ENCODE results near the gene CAMTA1.

The CAMTA1 gene

DNA sequence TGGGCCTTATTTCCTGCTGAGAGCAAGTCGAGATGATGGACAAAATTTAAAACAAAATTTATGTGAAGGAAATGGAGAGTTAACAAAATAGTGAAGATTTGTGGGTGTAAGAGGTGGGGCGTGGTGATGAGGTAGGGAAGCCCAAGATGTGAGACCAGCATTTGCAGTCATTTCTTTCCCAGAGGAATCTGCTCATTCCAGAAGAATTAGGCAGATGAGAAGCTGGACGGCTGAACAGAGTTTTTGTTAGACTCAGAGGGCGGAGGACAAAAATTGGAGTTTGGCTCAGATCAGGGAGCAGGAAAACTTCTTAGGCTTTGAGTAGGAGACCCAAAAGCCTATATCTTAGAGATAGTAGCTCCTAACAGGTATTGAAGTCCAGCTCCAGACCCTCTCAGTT, 65.3 kb downstream of the CAMTA1 start:
- no peak for DNase-seq (ENCODE audit: low read depth in 2 of 2)

DNA sequence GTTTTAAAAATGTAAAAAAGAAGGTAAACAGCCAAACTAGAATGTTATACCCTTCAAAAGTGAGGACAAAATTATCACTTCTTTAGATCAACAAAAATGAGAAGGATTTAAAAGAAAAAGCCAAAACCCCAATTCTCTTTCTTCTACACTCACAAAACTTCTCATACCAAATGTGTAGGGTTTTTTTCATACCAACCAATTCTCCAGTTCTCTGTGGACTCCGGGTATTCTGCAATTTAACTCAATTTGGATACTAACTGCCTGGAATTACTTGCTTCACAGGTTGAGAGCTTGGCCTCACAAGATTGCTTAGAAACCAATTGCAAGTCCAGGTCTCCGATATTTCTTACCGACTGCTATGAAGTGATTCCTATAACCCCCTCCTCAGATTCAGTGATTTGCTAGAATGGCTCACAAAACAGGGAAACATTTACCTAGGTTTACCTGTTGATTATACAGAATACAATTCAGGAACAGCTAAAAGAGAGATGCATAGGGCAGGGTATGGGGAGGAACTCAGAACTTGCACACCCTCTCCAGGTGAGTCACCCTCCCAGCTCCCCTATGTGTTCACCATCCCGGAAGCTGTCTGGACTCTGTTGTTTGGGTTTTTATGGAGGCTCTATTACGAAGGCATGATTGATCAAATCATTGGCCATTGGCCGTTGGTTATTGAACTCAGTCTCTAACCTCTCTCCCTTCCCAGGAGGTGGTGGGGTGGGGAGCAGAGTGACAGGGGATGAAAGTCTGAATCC, 67.1 kb downstream of the CAMTA1 start:
- DNase-seq (ENCODE audit: low read depth in 2 of 2), result no peak

DNA sequence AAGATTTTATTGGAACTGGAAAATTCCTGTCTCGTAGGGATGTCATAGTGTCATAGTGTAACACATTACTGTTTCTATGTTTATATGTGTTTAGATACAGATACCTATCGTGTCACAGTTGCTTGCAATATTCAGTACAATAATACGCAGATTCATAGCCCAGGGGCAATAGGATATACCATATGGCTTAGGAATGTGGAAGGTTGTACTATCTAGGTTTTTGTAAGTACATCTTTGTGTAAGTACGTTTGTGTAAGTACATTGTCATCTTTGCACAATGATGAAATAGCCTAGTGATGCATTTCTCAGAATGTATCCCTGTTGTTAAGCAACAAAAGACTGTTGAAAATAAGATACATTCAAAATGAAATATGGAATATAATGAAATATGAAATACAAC, 68.9 kb downstream of the CAMTA1 start:
- no peak for DNase-seq (ENCODE audit: low read depth in 2 of 2)

GRCh38 chr1:6857831-6858230, 72.6 kb downstream of the CAMTA1 start:
- no peak for DNase-seq (ENCODE audit: low read depth in 2 of 2)

DNA sequence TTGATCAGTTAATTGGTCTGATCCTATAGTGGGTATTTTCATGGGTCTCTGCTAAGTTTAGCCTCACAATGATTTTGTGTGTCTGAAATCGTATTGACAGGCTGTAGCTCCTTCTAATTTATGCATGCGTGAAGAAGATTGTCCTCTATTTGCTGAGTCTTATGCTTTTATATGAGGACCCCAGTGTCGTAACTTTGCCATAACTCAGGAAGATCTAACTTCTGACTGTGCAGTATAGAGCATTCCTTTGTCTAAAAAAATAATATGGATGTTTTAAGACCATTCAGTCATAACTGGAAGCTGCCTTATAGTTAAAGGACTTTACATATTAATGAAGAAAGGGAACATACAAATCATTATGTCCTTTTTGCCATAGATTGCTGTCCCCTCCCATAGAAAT, 73.3 kb downstream of the CAMTA1 start:
- no peak for DNase-seq (ENCODE audit: low read depth in 2 of 2)

DNA sequence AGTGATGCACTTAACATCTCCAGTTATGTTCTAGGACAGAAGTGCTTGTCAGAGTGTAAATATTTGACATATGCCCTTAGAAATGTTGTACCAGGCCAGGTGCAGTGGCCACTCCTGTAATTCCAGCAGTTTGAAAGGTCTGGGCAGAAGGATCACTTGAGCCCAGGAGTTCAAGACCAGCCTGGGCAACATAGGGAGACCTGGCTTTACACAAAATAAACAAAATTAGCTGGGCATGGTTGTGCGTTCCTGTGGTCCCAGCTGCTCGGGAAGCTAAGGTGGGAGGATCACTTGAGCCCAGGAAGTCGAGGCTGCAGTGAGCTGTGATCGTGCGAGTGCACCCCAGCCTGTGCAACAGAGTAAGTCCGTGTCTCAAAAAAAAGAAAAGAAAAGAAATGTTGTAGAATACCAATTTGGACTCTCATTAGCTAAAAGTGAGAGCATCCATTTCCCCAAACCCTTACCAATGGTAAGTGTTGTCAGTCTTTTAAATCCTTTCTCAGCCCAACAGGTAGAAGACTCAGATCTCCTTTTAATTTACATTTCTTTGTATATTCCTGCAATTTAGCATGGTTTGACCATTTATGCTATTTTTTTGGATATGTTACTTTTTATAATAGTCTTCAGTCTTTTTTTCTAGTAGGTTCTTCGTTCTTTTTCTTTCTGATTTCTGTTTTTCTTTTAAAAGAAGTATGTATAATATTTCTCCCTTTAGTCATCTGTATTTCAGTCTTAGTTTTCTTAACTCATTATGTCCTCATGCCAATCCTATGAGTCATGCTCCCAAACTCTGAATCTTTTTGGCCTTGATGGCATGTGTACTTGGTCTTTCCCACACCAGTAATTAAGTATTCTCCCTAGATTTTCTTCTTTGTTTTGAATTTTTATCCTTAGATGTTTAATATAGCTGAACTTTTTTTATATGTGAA, 74.4 kb downstream of the CAMTA1 start:
- DNase-seq (ENCODE audit: low read depth in 2 of 2), result no peak

DNA sequence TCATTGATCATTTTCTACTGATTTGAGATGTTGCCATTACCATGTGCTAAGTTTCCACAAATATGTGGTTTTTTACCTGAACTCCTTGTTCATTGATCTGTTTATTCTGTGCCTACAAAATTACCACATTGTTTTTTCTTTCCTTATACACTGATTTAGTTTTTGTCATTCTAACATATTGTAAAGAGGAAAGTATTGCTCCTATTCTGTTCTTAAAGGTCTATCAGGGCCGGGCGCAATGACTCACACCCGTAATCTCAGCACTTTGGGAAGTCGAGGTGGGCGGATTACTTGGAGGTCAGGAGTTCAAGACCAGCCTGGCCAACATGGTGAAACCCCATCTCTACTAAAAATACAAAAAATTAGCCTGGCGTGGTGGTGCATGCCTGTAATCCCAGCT, 75.1 kb downstream of the CAMTA1 start:
- DNase-seq (ENCODE audit: low read depth in 2 of 2), result no peak

DNA sequence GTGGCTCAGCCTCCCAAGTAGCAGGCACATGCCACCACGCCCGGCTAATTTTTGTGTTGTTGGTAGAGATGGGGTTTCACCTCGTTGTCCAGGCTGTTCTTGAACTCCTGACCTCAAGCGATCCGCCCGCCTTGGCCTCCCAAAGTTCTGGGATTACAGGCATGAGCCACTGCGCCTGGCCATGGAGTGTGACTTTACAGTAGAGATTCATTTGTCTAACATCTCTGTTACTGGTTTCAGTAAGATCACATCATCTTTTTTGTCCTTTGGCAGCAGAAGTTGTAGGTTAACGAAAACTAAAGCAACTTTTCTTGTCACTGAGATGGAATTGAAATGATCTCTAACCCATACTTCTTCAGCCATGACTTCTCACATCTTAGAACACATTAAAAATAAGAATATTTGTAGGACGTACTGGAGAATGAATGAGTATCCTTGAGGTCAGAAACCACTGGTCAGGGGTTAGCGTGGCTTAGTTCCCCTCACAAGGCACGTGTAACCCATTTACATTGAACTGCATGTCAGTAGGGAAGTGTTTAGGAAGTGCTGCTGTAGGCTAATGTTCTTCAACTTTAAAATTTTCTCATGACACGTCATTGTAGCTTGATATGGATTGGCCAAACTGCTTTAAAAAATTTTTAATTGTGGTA, 75.9 kb downstream of the CAMTA1 start:
- DNase-seq (ENCODE audit: low read depth in 2 of 2), result no peak

GRCh38 chr1:6862906-6863305, 77.7 kb downstream of the CAMTA1 start:
- DNase-seq (ENCODE audit: low read depth in 2 of 2), result no peak

GRCh38 chr1:6864166-6864565, 78.9 kb downstream of the CAMTA1 start:
- DNase-seq (ENCODE audit: low read depth in 2 of 2), result no peak

GRCh38 chr1:6866825-6867224, 81.6 kb downstream of the CAMTA1 start:
- DNase-seq (ENCODE audit: low read depth in 2 of 2), result no peak

GRCh38 chr1:6867321-6867720, 82.1 kb downstream of the CAMTA1 start:
- no peak for DNase-seq (ENCODE audit: low read depth in 2 of 2)

DNA sequence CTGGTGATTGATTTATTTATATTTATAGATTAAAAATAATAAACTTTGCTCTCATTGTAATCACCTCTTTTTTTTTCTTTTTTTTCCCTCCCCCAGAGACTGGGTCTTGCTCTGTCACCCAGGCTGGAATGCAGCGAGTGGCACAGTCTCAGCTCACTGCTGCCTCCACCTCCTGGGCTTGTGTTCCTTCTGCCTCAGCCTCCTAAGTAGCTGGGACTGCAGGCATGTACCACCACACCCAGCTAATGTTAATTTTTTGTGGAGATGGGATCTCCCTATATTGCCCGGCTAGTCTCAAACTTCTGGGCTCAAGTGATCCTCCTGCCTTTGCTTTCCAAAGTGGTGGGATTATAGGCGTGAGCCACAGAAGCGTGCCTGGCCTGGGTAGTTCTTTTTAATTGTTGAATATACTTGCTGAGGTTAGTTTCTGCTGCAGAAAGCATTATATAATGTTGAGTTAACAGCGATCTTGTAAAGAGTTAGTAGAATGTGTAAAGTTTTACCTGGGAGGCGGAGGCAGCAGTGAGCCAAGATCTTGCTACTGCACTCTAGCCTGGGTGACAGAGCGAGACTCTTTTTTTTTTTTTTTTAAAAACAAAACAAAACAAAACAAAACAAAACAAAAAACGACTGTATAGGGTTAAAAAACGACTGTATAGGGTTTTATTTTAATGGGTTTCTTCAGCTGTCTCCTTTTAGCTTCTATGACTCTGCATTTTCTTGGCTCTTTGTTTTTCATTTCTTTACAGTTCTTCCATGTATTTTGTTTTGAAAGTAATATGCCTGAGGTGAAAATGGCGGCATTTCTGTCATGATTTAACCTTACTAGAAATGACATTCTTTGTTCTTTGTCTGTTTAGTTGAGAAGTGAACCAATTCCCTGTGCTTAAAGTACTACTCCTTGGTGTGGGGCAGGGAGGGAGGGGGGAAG, 82.7 kb downstream of the CAMTA1 start:
- no peak for DNase-seq (ENCODE audit: low read depth in 2 of 2)

DNA sequence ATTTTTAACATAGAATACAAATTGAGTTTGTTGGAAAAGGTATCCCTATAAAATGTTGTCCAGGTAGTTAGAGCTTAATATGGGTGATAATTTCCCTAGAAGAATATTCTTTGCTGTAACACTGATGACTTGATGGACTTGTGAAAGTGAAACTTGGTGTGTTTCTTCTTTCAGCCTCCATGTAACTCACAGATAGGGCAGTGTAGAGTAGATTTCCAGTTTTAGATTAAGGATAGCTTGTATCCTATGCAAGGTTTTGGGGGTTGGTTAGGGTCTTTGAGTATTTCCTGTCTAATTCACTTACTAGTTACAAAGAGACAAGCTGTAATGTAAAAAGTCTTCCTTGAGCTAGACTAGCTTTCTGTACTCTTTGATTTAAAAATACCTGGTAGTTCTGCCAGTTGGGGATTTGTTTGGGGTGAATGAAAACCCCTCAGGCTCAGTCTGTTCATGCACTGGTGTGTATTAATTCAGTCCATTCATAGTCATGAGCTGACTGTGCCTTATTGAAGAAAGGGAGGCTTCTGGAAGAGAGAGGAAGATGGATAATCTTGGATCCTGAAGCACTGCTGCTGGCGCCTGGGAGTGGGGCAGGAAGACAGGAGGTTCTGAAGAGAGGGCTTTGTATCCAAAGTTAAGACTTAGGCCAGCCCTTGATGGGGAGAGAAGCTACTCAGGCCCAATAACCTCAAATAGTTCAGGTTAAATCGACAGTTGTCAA, 83.6 kb downstream of the CAMTA1 start:
- no peak for DNase-seq (ENCODE audit: low read depth in 2 of 2)

- DNase-seq (ENCODE audit: low read depth in 2 of 2), result no peak
Observed at GRCh38 chr1:6869545-6869944, 84.3 kb downstream of the CAMTA1 start.

DNA sequence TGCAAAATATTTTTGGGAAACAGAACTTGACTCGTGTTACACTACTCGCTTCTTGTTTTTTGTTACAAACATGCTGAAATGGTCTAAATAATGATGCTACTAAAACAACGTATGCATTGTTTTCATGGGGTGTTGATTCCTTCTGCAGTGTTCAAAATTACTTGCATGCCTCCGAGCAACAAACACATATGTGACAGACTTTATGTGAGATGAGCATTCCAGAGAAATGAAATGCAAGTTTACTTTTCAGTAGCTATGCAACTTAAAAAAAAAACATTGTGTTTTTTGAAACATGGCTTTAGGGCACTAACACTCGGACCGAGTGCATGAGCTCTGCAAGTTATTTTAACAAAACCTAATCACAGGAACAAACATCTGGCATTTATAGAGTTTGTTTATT, 84.8 kb downstream of the CAMTA1 start:
- DNase-seq (ENCODE audit: low read depth in 2 of 2), result no peak

DNA sequence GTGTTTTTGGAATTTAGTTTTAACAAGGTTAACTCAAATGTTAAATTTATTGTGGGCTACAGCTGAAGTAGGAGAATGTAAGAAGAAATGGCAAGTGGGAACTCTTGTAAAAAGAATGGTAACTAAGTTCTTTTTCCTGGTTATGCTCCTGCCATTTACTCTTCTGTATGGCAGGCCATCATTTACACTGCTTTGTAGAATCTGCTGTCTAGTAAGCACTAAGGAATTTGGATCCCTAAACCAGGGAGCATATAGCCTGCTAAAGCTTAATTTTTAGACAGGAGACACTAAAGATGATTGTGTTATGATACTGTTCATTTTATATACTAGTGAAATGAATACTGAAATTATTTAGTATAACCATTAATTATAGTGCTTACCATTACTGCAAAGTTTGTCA, 85.3 kb downstream of the CAMTA1 start:
- no peak for DNase-seq (ENCODE audit: low read depth in 2 of 2)

DNA sequence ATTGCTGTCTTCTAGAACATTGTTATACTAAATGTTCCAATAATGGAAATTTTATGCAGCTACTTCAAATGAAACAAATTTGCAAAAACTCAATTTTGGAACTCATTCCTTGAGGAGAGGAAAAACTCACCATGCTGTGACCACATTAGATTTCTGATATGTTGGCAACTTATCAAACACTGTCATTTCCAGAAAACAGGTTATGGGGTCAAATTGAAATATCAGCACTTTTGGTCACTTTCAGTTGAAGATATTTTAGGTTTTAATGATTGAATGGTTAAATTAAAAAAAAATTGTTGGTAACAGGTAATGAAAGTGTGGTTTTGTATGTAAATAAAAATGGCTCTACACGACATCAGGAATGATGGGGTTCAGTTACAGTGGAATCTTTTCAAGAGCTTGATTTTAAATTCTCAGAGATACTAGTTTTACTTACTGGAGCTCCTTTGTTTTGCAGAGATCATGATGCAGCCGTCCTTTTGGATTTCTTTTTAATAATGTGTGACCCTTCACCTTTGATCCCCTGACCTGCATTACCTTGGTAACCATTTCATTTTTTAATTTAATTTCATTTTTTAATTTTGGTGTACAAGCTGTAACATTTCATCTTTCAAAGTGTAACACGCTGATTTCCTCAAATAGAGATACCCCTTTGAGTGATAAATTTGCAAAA, 86.2 kb downstream of the CAMTA1 start:
- DNase-seq (ENCODE audit: low read depth in 2 of 2), result no peak

DNA sequence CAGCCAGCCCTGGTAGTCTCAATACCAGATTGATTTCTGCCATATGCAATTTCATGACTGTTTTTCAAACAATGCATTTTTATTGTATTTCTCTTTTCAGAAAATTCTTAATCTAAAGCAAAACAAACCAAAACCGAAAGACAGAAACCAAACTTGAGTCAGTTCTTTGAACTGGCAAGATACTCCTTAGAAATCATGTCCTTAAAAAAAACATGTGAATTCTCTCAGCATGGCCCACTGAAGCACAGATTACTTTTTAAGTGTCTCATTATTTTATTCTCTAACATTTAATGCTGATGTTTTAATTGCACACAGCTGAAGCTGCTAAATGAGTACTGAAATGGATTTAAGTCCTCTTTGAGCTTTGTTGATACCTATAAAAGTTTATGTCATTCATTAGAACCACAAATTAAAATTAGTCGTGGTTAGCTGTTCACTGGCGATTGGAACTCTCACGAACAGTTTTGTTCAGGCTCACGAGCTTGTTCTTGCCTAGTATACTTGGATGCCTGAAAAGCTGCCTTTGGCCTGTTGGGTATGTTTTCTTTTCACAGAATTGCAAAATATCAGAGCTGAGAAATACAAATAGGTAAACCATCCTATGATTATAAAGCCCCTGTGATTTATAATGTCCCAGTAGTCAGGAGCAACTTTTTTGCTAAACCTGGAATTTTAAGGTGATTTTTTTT, 87.5 kb downstream of the CAMTA1 start:
- DNase-seq (ENCODE audit: low read depth in 2 of 2), result no peak

Data from stimulated activated CD4-positive, alpha-beta T cell treated with anti-CD3 and anti-CD28 coated beads, Interleukin-4, amount 100 ng/mL, for 48 hours (primary cell).